Choroid plexus epithelial cell (primary cell): ENCODE results near the gene TMUB1.
A peak's percentile ranks its signal among the peaks of the same experiment; 100 is the strongest.

Experiments used
- DNase-seq: peaks from one replicate; pipeline ENCODE4 v3.0.0-alpha.2; 2010; ENCODE audit warnings: low read depth
- H3K4me3 ChIP-seq: 2 replicates; pipeline ENCODE4 v1.5.1; 2011; ENCODE audit warnings: low read depth, mild to moderate bottlenecking, control low read depth, low read length, moderate library complexity
- CTCF ChIP-seq: conservative IDR thresholded peaks from 2 replicates; pipeline ENCODE4 v1.5.1; 2011; ENCODE audit warnings: low read depth, mild to moderate bottlenecking, control low read depth, inconsistent platforms, low read length, moderate library complexity

Gene TMUB1

GRCh38 chr7:151083824-151084160, 499 bp upstream of the TMUB1 start:
- no peak for TF ChIP-seq CTCF
- no peak for DNase-seq
- H3K4me3 ChIP-seq = peak overlapping the region; percentile 77

GRCh38 chr7:151082141-151083070, 887 bp downstream of the TMUB1 start:
- no peak for TF ChIP-seq CTCF
- H3K4me3 ChIP-seq = peak overlapping the region; percentile 77
- DNase-seq = no peak

- peak overlapping the region; percentile 52 for H3K4me3 ChIP-seq
- peak; percentile 24 for DNase-seq
- TF ChIP-seq CTCF = no peak
Measured at GRCh38 chr7:151081170-151082101, 1.9 kb downstream of the TMUB1 start.

GRCh38 chr7:151080522-151081169, 2.6 kb downstream of the TMUB1 start, which contains the start of gene FASTK:
TSS of gene FASTK (minus strand) at chr7:151080809. CDS start at chr7:151080766, 43 bp downstream.
- peak within 1 kb of the TSS; percentile 90 for H3K4me3 ChIP-seq
- no peak for TF ChIP-seq CTCF
- DNase-seq = peak; percentile 92

- DNase-seq = peak; percentile 43
- H3K4me3 ChIP-seq = peak overlapping the region; percentile 90
- no peak for TF ChIP-seq CTCF
Measured at GRCh38 chr7:151080067-151080521, 3.2 kb downstream of the TMUB1 start.

GRCh38 chr7:151079199-151079910, 3.9 kb downstream of the TMUB1 start:
- H3K4me3 ChIP-seq = peak overlapping the region; percentile 90
- TF ChIP-seq CTCF = no peak
- DNase-seq = no peak
